Lower lobe of right lung (tissue), 2 donors: ENCODE measurements around the gene LHX4. TPM values are rescaled to one million over a fixed set of nuclear protein-coding genes. Genes with fewer than 3 reads are reported as not detected.

ENCODE experiments used
- ATAC-seq, 2 donors: fragments of 200-7000 bp; cut with Tn5 transposase; one replicate each; pipeline ENCODE4 v1.9.1; 2020 to 2022; ENCODE audit warnings: mild to moderate bottlenecking in 2 of 2, moderate library complexity in 2 of 2
- DNase-seq: peaks from one replicate; pipeline ENCODE4 v3.0.0-alpha.2; 2020
- H3K27ac ChIP-seq: fragments of 200-600 bp; one replicate; pipeline ENCODE4 v1.8.0; 2022
- H3K27me3 ChIP-seq: fragments of 200-600 bp; one replicate; pipeline ENCODE4 v1.8.0; 2022; ENCODE audit warnings: low read depth
- H3K36me3 ChIP-seq: fragments of 200-600 bp; one replicate; pipeline ENCODE4 v1.8.0; 2022; ENCODE audit warnings: mild to moderate bottlenecking
- H3K4me1 ChIP-seq: fragments of 200-600 bp; one replicate; pipeline ENCODE4 v1.8.0; 2022
- H3K4me3 ChIP-seq: fragments of 200-600 bp; one replicate; pipeline ENCODE4 v1.8.0; 2022; ENCODE audit warnings: mild to moderate bottlenecking
- H3K9me3 ChIP-seq: fragments of 200-600 bp; one replicate; pipeline ENCODE4 v1.8.0; 2022
- intact Hi-C: fragments of 100-400 bp; cut with DNase I; formaldehyde crosslinking; loops from one replicate; pipeline ENCODE4 v1.11.0; 2022
- total RNA-seq: library from RNA; stranded (reverse); fragmentation: NEBNext Ultra II Directional; extraction: Animal tissue kit (Norgen Biotek cat#: 25700); gene quantifications from one replicate; pipeline ENCODE4 v1.2.1, GENCODE V29; 2021
- TF ChIP-seq, protein P1 (sequence below): fragments of 200-600 bp; IDR thresholded peaks from one replicate; pipeline ENCODE4 v1.8.0; 2022; ENCODE audit warnings: antibody characterized with exemption, mild to moderate bottlenecking
- donor health status: DM: no; HTN: yes; CAD: no; lungs with severe emphysema.

Gene LHX4
- total RNA-seq, 1 donor from 2014 or later = not detected

GRCh38 chr1:180194048-180194425 is 36.0 kb upstream of the LHX4 start:
- no peak for DNase-seq
- ATAC-seq = no peak
- intact Hi-C loops = no loop called here
- H3K9me3 ChIP-seq = no peaks in the 10 kb centered on the region
- no peaks in the 10 kb centered on the region for H3K27me3 ChIP-seq
- no peak overlapping the region for H3K27ac ChIP-seq
- H3K4me3 ChIP-seq = no peak overlapping the region
- H3K4me1 ChIP-seq = no peaks in the 10 kb centered on the region
- H3K36me3 ChIP-seq = peaks cover 95% of the 10 kb centered on the region
- TF ChIP-seq, protein P1, sequence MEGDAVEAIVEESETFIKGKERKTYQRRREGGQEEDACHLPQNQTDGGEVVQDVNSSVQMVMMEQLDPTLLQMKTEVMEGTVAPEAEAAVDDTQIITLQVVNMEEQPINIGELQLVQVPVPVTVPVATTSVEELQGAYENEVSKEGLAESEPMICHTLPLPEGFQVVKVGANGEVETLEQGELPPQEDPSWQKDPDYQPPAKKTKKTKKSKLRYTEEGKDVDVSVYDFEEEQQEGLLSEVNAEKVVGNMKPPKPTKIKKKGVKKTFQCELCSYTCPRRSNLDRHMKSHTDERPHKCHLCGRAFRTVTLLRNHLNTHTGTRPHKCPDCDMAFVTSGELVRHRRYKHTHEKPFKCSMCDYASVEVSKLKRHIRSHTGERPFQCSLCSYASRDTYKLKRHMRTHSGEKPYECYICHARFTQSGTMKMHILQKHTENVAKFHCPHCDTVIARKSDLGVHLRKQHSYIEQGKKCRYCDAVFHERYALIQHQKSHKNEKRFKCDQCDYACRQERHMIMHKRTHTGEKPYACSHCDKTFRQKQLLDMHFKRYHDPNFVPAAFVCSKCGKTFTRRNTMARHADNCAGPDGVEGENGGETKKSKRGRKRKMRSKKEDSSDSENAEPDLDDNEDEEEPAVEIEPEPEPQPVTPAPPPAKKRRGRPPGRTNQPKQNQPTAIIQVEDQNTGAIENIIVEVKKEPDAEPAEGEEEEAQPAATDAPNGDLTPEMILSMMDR = no peak

DNA sequence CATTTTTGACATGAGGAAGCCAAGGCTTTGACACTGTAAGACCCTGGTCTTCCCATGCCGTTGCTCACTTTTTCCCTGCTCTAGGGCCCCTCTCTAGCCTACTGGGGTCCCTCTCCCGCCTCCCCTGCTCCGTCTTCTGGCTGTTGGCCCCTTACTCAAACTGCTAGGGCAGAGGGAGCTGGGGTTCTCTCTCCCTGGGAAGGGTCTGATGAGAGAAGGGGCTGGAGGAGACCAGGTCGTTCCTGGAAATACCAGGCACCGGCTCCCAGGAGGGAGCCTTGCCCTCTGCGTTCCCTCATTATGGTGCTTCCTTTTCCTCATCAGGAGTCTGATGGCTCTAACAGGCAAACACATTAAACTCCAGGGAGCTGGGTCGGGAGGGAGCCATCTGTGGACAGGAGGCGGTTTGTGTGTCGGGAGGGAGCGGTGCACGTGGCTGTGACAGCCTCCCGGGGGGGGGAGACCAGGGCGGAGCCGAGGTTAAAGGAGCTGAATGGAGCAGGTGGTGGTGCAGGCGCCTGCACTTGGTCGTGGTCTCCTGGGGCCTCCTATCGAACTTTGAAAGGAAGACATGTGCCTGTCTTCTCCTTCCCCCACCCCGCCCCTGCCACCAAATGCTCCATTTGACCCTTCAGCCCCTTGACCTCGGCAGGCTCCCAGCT is 35.4 kb upstream of the LHX4 start:
- DNase-seq = no peak
- H3K4me3 ChIP-seq = no peak overlapping the region
- TF ChIP-seq, protein P1 = no peak
- no peaks in the 10 kb centered on the region for H3K27me3 ChIP-seq
- no peaks in the 10 kb centered on the region for H3K9me3 ChIP-seq
- H3K36me3 ChIP-seq = peaks cover 91% of the 10 kb centered on the region
- no peak overlapping the region for H3K27ac ChIP-seq
- no peak for ATAC-seq
- no peaks in the 10 kb centered on the region for H3K4me1 ChIP-seq
- intact Hi-C loops = no loop called here

DNA sequence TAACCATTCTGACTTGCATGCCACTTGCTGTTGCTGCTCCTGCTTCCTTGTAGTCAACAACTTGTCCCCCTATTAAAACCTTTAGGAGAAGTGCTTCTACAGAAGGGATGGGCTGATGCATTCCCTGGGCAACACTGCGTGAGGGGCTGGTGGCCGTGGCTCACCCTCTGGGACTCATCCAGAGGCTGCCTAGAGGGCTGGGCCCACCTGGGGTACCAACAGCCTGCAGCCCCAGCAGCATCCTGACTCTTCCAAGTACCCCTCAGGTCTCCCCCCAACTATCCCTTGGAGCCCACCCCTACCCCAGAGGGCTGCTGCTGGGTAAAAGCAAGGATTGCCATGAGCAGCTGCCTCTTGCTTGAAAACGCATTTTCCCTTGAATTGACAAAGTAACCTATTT is 34.7 kb upstream of the LHX4 start:
- intact Hi-C loops = no loop called here

DNA sequence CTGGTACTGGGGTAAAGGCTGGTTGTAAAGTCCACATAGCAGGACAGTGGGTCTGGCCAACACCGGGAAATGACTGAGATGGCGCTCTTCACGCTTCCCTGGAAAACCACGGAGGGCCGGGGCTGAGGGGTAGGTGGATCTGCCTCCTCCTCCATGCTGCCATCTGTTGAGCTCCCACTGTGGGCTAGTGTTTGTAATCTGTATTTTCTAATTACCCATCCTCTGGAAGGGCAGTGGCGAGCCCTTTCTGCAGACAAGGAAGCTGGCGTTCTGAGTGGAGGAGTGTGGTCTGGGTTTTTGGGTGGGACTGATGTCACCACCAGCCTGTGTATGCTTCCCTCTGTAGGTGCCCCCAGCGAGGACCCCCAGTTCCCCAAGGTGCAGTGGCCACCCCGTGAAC is 34.1 kb upstream of the LHX4 start:
- TF ChIP-seq, protein P1 = no peak
- H3K4me3 ChIP-seq = no peak overlapping the region
- no peaks in the 10 kb centered on the region for H3K9me3 ChIP-seq
- no peak overlapping the region for H3K27ac ChIP-seq
- ATAC-seq (no peak), DNase-seq (no peak)
- peaks cover 78% of the 10 kb centered on the region for H3K36me3 ChIP-seq
- H3K4me1 ChIP-seq = no peaks in the 10 kb centered on the region
- no peaks in the 10 kb centered on the region for H3K27me3 ChIP-seq
- intact Hi-C loops = no loop called here

More for the DNA sequence above, 34.7 kb upstream of the LHX4 start:
- DNase-seq = no peak
- TF ChIP-seq, protein P1 = no peak
- Histone ChIP-seq H3K9me3 (no peaks in the 10 kb centered on the region), H3K36me3 (peaks cover 84% of the 10 kb centered on the region), H3K4me3 (no peak overlapping the region), H3K27me3 (no peaks in the 10 kb centered on the region), H3K4me1 (no peaks in the 10 kb centered on the region), H3K27ac (no peak overlapping the region)
- ATAC-seq = no peak

- Histone ChIP-seq H3K4me3 (no peak overlapping the region), H3K36me3 (peaks cover 72% of the 10 kb centered on the region), H3K27ac (no peak overlapping the region), H3K4me1 (no peaks in the 10 kb centered on the region), H3K9me3 (no peaks in the 10 kb centered on the region), H3K27me3 (no peaks in the 10 kb centered on the region)
- ATAC-seq (no peak), DNase-seq (no peak)
- TF ChIP-seq, protein P1 = no peak
- intact Hi-C loops = no loop called here
Observed at GRCh38 chr1:180196436-180197003, 33.5 kb upstream of the LHX4 start.
